SU-DHL-6 (cell line): ENCODE measurements around the gene MCU.

Experiments used
- CTCF ChIP-seq: fragments of 200-600 bp; sonication (generic); IDR thresholded peaks from one replicate; pipeline ENCODE4 v1.5.1; 2017; ENCODE audit warnings: antibody characterized with exemption, mild to moderate bottlenecking, low read length, moderate library complexity; ENCODE audit not compliant: insufficient read depth, poor library complexity, severe bottlenecking
- EZH2phosphoT487 ChIP-seq: fragments of 200-600 bp; sonication (generic), shearing (Covaris generic); conservative IDR thresholded peaks from 2 replicates; pipeline ENCODE4 v1.6.1; 2018; ENCODE audit warnings: mild to moderate bottlenecking, antibody characterized with exemption, low read length, moderate library complexity, mixed read lengths

DNA sequence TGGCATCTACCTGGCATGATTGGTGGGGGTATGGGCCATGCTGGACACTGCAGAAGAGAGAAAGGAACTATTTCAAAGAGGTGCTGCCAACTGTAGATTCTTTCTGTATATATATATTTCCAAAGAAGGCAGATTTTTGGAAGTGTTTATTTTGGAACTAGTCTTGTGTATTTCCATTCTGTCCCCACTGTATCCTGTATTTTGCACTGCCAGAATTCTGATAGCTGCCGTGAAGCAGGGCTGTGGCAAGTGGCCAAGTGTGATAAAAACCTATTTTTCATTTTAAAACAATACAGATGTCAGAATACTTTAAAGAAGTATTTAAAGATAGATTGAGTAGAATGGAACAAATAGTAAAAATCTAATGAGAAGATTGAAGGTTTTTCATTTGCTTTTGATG is 17.1 kb downstream of the MCU start:
- no peak for TF ChIP-seq CTCF
- no peak for TF ChIP-seq EZH2phosphoT487
